Measurements from ENCODE around the gene CDH11. TPM values are rescaled to one million over a fixed set of nuclear protein-coding genes. Genes with fewer than 3 reads are reported as not detected.

Gene CDH11
- total RNA-seq, 1 experiment from 2014 or later = 22.1 TPM

GRCh38 chr16:64982581-64982980, 139.3 kb downstream of the CDH11 start:
- no peak overlapping the region for H3K4me3 ChIP-seq
- H3K9me3 ChIP-seq = no peaks in the 10 kb centered on the region
- no peak for DNase-seq
- H3K36me3 ChIP-seq = no peaks in the 10 kb centered on the region
- no peaks in the 10 kb centered on the region for H3K27me3 ChIP-seq

GRCh38 chr16:64981568-64982281, 140.1 kb downstream of the CDH11 start:
- no peak for DNase-seq
- H3K27me3 ChIP-seq = no peaks in the 10 kb centered on the region
- no peak overlapping the region for H3K4me3 ChIP-seq
- H3K9me3 ChIP-seq = no peaks in the 10 kb centered on the region
- H3K36me3 ChIP-seq = no peaks in the 10 kb centered on the region

- no peak overlapping the region for H3K4me3 ChIP-seq
- no peaks in the 10 kb centered on the region for H3K27me3 ChIP-seq
- H3K9me3 ChIP-seq = no peaks in the 10 kb centered on the region
- DNase-seq = no peak
- H3K36me3 ChIP-seq = no peaks in the 10 kb centered on the region
Observed at GRCh38 chr16:64977206-64977920, 144.5 kb downstream of the CDH11 start.

- DNase-seq = no peak
- Histone ChIP-seq H3K9me3 (no peaks in the 10 kb centered on the region), H3K4me3 (no peak overlapping the region), H3K36me3 (no peaks in the 10 kb centered on the region), H3K27me3 (no peaks in the 10 kb centered on the region)
Observed at GRCh38 chr16:64975821-64976220, 146.0 kb downstream of the CDH11 start.

- no peak for DNase-seq
- Histone ChIP-seq H3K36me3 (no peaks in the 10 kb centered on the region), H3K4me3 (no peak overlapping the region)
Observed at GRCh38 chr16:64974381-64974780, 147.5 kb downstream of the CDH11 start.

GRCh38 chr16:64973171-64973570, 148.7 kb downstream of the CDH11 start:
- no peak for DNase-seq
- H3K4me3 ChIP-seq = no peak overlapping the region
- H3K36me3 ChIP-seq = no peaks in the 10 kb centered on the region
- H3K9me3 ChIP-seq = no peaks in the 10 kb centered on the region
- H3K27me3 ChIP-seq = no peaks in the 10 kb centered on the region

More at GRCh38 chr16:64974381-64974780, 147.5 kb downstream of the CDH11 start:
- Histone ChIP-seq H3K27me3 (no peaks in the 10 kb centered on the region), H3K9me3 (no peaks in the 10 kb centered on the region)

GRCh38 chr16:64971171-64971570, 150.7 kb downstream of the CDH11 start:
- no peaks in the 10 kb centered on the region for H3K9me3 ChIP-seq
- H3K4me3 ChIP-seq = no peak overlapping the region
- no peak for DNase-seq
- H3K27me3 ChIP-seq = no peaks in the 10 kb centered on the region
- H3K36me3 ChIP-seq = no peaks in the 10 kb centered on the region

GRCh38 chr16:64969221-64969620, 152.6 kb downstream of the CDH11 start:
- no peaks in the 10 kb centered on the region for H3K9me3 ChIP-seq
- no peaks in the 10 kb centered on the region for H3K36me3 ChIP-seq
- H3K27me3 ChIP-seq = no peaks in the 10 kb centered on the region
- DNase-seq = no peak
- H3K4me3 ChIP-seq = no peak overlapping the region

GRCh38 chr16:64968539-64968938, 153.3 kb downstream of the CDH11 start:
- Histone ChIP-seq H3K27me3 (no peaks in the 10 kb centered on the region), H3K36me3 (no peaks in the 10 kb centered on the region), H3K4me3 (no peak overlapping the region), H3K9me3 (no peaks in the 10 kb centered on the region)
- DNase-seq = no peak

DNA sequence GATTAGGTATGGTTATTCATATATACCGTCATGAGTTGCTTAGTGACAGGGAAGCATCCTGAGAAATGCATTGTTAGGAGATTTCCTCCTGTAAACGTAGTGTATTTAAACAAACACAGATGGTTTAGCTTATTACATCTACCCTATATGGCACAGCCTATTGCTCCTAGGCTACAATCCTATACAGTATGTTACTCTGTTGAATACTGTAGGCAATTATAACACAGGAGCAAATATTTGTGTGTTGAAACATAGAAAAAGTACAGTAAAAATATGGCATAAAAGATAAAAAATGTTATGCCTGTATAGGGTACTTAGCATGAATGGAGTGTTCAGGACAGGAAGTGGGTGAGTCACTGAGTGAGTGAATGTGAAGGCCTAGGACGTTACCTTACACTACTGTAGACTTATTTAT, 157.7 kb downstream of the CDH11 start:
- Histone ChIP-seq H3K36me3 (no peaks in the 10 kb centered on the region), H3K27me3 (no peaks in the 10 kb centered on the region), H3K9me3 (no peaks in the 10 kb centered on the region), H3K4me3 (no peak overlapping the region)
- no peak for DNase-seq

DNA sequence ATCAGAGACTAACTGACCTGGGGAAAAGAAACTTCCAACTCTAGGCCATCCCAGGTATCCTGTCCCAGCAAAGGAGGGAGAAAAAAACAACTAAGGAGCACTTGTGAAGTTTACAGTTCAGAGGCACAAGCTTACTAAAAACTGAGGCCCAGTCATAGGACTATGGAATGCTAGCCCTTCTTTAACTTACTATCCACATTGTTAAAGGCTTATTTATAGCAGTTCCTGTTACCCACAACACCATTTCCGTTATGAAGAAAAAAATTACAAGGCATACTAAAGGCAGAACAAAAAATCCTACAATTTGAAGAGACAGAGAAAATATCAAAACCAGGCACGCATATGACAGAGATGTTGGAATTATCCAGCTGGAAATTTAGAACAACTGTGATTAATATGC, 159.1 kb downstream of the CDH11 start:
- no peaks in the 10 kb centered on the region for H3K36me3 ChIP-seq
- H3K27me3 ChIP-seq = no peaks in the 10 kb centered on the region
- no peak overlapping the region for H3K4me3 ChIP-seq
- DNase-seq = no peak
- H3K9me3 ChIP-seq = no peaks in the 10 kb centered on the region

DNA sequence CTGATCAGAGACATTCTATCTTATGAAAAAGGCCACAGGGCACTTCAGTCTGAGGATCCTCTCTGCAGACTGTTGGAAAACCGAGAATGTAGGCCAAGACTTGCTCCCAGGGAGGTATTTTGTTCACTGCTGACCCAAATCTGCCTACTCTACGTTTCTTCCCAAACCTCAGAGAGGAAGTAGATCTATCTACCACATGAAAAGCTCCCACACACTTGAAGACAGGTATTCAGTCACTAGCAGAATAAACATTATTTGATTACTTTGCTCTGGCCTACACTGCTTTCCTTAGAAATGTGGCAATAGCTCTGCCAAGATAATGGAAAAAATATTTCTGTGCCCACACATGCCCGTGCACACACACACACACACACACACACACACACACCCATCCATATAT, 164.6 kb downstream of the CDH11 start:
- DNase-seq = no peak
- Histone ChIP-seq H3K4me3 (no peak overlapping the region), H3K9me3 (no peaks in the 10 kb centered on the region), H3K27me3 (no peaks in the 10 kb centered on the region), H3K36me3 (no peaks in the 10 kb centered on the region)

DNA sequence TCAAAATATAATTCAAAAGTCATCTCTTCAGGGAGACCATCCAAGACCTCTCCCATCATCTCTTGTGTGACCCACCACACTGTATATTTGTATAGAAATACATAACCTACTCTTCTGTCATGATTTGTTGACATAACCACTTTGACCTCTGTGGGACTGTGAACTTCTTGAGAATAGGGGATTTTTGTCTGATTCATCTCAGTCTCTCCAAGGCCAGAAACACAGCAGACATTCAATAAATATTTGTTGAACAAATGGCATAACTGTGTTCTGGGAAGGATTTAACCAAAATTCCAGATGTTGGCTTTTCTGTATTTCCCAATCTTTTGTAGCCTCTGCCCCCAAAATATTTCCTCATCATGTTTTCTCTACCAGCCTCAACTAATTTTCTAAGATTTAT, 169.7 kb downstream of the CDH11 start:
- Histone ChIP-seq H3K27me3 (no peaks in the 10 kb centered on the region), H3K9me3 (no peaks in the 10 kb centered on the region), H3K4me3 (no peak overlapping the region), H3K36me3 (no peaks in the 10 kb centered on the region)
- DNase-seq = no peak

DNA sequence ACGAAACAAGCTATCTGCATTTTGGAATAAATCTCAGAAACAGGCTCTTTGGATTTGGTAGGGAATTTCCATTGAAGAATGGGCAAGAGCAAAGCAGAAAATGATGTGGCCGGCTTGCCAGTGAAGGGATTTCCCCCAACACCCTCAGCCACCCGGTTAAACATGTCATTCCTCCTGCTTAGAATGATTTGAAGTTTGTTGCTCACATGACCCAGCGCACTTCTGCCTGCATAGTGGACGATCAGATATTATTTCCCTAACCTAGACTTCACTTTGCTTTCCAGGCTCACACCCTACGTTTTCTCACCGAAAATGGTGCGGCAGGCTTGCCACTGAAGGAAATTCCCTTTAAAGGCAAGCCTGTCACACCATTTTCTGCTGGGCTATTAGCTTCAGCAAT, 170.7 kb downstream of the CDH11 start:
- Histone ChIP-seq H3K9me3 (no peaks in the 10 kb centered on the region), H3K4me3 (no peak overlapping the region), H3K36me3 (no peaks in the 10 kb centered on the region), H3K27me3 (no peaks in the 10 kb centered on the region)
- DNase-seq = no peak

GRCh38 chr16:64950731-64951130, 171.1 kb downstream of the CDH11 start:
- DNase-seq = no peak
- H3K27me3 ChIP-seq = no peaks in the 10 kb centered on the region
- H3K9me3 ChIP-seq = no peaks in the 10 kb centered on the region
- no peak overlapping the region for H3K4me3 ChIP-seq
- no peaks in the 10 kb centered on the region for H3K36me3 ChIP-seq

GRCh38 chr16:64950262-64950661, 171.6 kb downstream of the CDH11 start:
- Histone ChIP-seq H3K4me3 (no peak overlapping the region), H3K36me3 (no peaks in the 10 kb centered on the region), H3K9me3 (no peaks in the 10 kb centered on the region), H3K27me3 (no peaks in the 10 kb centered on the region)
- no peak for DNase-seq

- Histone ChIP-seq H3K4me3 (no peak overlapping the region), H3K9me3 (no peaks in the 10 kb centered on the region), H3K27me3 (no peaks in the 10 kb centered on the region), H3K36me3 (no peaks in the 10 kb centered on the region)
- no peak for DNase-seq
Observed at GRCh38 chr16:64948056-64948455, 173.8 kb downstream of the CDH11 start.

DNA sequence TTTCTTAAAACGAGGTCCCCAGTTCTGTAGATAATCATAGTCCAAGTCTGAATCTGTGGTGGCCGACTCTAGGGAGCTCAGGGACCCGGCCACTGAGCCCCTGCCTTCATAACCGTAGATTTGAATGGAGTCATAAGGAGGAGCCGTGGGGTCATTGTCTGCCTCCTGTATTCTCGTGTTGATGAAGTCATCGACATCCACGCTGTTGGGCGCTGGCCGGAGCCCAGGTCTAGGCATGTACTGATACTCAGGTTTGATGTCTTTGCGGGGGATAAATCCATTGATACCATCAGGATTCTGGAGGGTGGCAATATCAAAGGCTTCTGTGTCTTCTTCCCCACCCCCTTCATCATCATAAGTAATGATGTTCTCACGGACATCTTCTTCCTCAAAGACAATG, 174.2 kb downstream of the CDH11 start:
- no peaks in the 10 kb centered on the region for H3K27me3 ChIP-seq
- no peak for DNase-seq
- H3K9me3 ChIP-seq = no peaks in the 10 kb centered on the region
- H3K4me3 ChIP-seq = no peak overlapping the region
- H3K36me3 ChIP-seq = no peaks in the 10 kb centered on the region
